KOPT-K1 (cell line): ENCODE measurements around the gene LRP2.

Experiments used
- H3K27ac ChIP-seq: fragments of 200-600 bp; sonication (generic); 2 replicates; pipeline ENCODE4 v1.5.1; 2016; ENCODE audit warnings: antibody characterized with exemption, mild to moderate bottlenecking, low read depth, low read length; ENCODE audit not compliant: poor library complexity, severe bottlenecking
- H3K36me3 ChIP-seq: fragments of 200-600 bp; sonication (generic); 2 replicates; pipeline ENCODE4 v1.5.1; 2017; ENCODE audit warnings: antibody characterized with exemption, mild to moderate bottlenecking, low read length, moderate library complexity; ENCODE audit not compliant: insufficient read depth
- H3K9me3 ChIP-seq: fragments of 200-600 bp; sonication (generic); 2 replicates; pipeline ENCODE4 v1.5.1; 2017; ENCODE audit warnings: antibody characterized with exemption, low read length, mild to moderate bottlenecking; ENCODE audit not compliant: insufficient read depth, poor library complexity, severe bottlenecking

Gene LRP2

DNA sequence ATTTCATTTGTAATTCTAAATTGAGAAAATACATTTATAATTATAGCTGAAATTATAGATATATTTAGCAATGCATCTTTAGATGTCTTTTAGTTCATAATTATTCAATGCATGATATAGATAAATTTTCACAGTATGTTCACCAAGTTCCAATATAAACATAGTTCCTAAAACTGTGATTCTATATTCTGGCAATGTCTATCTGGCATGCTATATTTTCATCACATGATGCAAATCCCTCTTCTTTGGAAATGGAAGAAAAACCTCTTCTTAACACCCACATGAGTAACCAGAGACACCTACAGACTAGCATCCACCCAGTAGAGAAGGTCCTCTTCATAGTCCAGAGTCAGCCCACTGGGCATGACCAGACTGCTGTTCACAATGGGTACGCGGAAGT lies 157.2 kb downstream of the LRP2 start:
- no peaks in the 10 kb centered on the region for H3K9me3 ChIP-seq
- H3K27ac ChIP-seq, result no peak overlapping the region
- no peaks in the 10 kb centered on the region for H3K36me3 ChIP-seq

DNA sequence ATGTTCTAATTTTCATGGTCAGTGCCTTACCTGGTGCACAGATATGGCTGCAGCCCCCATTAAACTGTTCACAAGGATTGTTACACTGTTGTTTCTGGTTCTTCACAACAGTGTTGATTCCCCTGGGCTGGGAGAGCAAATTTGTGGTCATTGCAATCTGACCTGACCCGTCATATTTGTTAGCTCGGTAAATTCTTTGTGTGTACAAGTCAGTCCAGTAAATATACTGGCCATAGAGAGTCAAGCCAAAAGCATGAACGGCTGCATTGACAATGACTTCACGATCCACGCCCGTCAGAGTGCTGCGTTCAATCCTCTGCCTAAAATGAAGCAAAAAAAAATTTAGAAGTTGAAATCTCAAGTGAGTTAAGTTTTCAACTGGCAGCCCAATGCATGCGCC lies 158.4 kb downstream of the LRP2 start:
- no peaks in the 10 kb centered on the region for H3K36me3 ChIP-seq
- no peak overlapping the region for H3K27ac ChIP-seq
- H3K9me3 ChIP-seq, result no peaks in the 10 kb centered on the region

DNA sequence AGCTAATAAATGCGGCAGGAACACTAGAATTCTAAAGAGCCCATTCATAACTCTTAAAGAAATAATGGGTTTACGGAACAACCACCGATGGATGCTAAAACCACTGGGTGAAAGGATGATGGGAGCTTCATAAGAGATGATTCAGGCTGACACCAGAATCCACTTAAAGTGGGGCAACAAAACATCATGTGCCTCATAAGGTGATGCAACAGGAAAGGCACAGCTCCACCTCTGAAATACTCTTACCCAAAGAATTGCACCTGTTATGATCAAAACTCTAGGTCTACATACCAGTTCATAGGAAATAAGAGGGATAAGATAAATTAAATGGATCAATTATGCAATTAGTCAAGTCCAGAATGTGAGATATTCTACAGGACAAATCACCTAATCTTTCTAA lies 161.6 kb downstream of the LRP2 start:
- Histone ChIP-seq H3K9me3 (no peaks in the 10 kb centered on the region), H3K27ac (no peak overlapping the region), H3K36me3 (no peaks in the 10 kb centered on the region)

DNA sequence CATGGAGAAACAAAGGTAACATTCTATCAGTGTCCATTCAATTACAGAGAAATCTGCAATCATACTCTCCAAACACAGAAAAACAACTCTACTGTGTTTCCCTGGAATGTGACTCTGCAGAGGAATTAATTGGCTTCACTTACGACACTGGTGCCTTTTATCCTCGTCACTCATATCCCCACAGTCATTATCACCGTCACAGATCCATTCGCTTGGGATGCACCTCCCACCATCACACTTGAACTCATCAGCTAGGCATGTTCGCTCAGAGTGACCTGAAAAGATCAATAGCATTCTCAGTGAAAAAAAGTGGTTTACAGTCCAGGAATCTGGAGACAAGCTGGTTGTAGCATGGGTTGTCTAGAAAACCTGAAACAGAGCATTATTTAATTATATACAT lies 168.7 kb downstream of the LRP2 start:
- no peak overlapping the region for H3K27ac ChIP-seq
- H3K9me3 ChIP-seq, result no peaks in the 10 kb centered on the region
- no peaks in the 10 kb centered on the region for H3K36me3 ChIP-seq

DNA sequence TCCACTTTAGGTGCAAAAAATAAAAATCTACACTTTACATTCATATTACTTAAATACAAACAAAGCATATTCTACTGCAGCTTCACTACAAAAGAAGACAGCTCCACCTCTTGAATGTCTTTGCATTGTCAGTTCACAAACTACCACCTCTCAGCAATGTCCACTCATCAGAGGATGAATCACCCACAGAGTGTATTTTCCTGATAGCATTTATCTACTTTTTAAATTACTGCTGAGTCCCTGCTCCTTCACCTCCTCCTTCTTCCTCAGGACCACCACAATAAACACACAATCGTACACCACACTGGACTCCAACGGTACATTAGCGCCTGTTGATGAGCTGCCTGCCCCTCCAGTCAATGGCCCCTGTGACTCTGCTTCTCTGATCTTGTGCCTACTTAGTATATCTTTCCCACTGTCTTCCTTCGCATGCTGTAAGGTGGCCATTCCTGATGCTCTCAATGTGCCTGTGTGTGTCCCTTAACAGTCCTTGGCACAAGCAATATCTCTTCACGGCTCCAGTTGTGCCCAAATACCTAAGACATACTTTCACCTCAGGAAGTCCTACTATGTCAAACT lies 172.0 kb downstream of the LRP2 start:
- H3K27ac ChIP-seq, result no peak overlapping the region

DNA sequence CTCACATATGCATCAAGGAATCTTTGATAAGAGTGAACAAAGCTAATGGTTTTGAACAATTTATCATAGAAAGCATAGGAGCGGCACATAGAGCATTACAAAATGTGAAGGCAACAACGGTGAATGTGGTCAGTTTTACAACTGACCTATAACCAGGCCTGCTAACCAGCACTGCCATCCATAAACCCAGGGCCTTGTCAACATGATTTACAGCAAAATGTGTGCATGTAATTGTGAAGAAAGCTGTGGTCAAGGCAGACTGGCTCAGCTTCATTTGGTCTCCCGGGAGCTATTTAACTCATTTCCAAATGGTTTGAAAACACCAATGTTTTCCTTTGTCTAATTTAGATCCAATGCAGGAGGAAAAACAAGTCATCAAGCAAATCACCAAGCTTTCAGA lies 173.2 kb downstream of the LRP2 start:
- Histone ChIP-seq H3K36me3 (no peaks in the 10 kb centered on the region), H3K27ac (no peak overlapping the region), H3K9me3 (no peaks in the 10 kb centered on the region)

More for the DNA sequence above, 172.0 kb downstream of the LRP2 start:
- Histone ChIP-seq H3K36me3 (no peaks in the 10 kb centered on the region), H3K9me3 (no peaks in the 10 kb centered on the region)

DNA sequence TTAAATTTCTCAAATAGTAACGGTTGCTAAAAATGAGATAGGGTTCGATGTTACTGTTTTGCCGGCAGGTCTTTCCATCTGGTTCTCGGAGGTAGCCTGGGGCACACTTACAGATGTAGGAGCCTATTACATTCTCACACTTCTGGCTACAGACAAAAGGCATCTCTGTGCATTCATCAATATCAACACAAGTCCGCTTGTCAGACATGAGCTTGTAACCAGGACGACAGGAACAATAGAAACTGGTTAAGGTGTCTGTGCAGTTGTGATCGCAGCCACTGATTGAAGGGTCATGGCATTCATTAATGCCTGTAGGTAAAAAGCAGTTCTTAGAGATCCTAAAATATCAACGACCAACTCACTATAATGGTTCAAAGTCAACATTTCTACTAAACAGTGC lies 176.6 kb downstream of the LRP2 start:
- Histone ChIP-seq H3K27ac (no peak overlapping the region), H3K36me3 (no peaks in the 10 kb centered on the region), H3K9me3 (no peaks in the 10 kb centered on the region)

DNA sequence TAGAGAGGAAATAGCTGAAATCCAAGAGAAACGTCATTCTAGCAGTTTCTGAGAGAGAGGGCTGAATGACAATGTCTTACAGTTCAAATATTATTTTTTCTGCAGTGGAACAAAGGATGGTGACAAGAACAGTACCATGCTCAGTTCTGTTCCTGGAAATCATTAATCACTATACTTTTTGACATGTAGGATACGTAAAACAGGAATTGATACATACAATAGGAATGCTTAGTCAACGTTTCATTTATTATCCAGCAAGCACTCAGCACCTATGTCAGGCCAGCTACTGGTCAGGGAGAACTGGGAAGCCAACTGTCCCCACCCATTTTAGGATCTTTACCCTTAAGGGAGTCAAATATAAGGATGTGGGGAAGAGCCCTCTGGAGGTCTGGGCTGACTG lies 178.3 kb downstream of the LRP2 start:
- Histone ChIP-seq H3K27ac (no peak overlapping the region), H3K9me3 (no peaks in the 10 kb centered on the region), H3K36me3 (no peaks in the 10 kb centered on the region)

DNA sequence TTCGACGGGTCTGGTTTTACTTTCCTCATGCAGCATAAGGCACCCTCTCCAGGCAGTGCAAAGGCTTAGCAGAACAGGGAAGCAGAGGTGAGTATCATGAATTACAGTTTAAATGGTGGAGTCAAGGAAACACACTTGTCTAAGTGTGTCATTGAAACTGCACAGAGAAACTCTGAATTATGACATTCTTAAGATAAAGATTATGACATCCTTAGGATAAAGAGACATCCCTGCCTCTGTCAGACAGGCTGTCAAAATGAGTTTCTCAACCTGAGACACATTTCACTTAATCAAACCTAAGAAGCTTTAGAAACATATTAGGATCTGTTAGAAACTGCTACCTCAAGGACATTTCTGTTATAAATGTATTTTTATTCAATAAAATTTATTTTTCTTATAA lies 179.8 kb downstream of the LRP2 start:
- H3K36me3 ChIP-seq, result no peaks in the 10 kb centered on the region
- H3K27ac ChIP-seq, result no peak overlapping the region
- no peaks in the 10 kb centered on the region for H3K9me3 ChIP-seq

DNA sequence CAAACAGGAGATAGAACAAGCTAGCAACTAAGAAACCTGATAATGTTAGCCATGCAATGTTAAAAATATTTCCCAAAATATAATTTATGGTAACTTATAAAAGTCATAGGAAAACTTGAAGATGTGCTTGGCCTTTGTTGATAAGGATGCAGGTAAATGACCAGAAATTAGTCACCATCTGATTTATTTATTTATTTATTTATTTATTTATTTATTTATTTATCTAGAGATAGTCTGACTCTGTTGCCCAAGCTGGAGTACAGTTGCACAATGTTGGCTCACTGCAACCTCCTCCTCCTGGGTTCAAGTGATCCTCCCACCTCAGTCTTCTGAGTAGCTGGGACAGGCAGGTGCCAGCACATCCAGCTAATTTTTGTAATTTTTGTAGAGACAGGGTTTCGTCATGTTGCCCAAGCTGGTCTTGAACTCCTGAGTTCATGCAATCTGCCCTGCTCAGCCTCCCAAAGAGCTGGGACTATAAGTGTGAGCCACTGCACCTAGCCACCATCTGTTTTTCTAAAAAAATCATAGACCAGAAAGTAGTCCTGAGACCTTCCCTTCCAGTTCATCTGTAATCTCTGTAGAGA lies 183.4 kb downstream of the LRP2 start:
- Histone ChIP-seq H3K36me3 (no peaks in the 10 kb centered on the region), H3K27ac (no peak overlapping the region), H3K9me3 (no peaks in the 10 kb centered on the region)

DNA sequence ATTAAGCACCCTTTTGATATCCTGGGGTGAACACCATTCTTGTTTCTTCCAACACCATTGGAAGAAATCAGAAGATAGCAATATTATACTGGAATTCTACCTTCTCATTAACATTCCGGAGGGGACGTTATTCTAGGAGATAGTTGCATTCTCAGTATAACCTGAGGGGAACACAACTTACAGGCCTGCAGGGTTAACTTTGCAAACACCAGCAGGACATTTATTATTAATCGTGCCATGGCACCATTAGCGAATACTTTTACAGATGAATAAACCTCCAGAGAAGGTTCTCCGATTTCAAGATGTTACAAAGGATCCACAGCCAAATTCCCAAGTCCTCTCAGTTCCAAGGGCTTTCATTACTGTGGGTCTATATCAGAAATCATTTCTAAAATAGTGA lies 184.0 kb downstream of the LRP2 start:
- Histone ChIP-seq H3K36me3 (no peaks in the 10 kb centered on the region), H3K27ac (no peak overlapping the region)

DNA sequence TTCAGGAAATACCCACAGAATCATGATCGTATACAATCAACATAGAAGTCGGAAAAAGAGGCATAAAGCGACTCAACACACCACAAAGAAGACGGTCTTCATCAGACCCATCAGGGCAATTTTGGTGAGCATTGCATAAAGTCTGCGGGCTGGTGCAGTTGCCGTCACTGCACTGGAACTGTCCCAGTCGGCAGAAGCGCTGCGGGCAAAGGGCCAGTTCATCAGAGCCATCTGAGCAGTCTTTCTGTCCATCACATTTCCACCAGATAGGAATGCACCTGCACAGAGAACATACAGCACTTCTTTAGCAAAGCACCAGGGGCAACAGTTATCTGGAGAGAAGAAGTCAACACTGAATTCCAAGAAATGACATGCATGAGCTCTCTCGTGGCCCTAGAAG lies 187.2 kb downstream of the LRP2 start:
- Histone ChIP-seq H3K9me3 (no peaks in the 10 kb centered on the region), H3K27ac (no peak overlapping the region), H3K36me3 (no peaks in the 10 kb centered on the region)

More for the DNA sequence above, 184.0 kb downstream of the LRP2 start:
- H3K9me3 ChIP-seq, result no peaks in the 10 kb centered on the region

DNA sequence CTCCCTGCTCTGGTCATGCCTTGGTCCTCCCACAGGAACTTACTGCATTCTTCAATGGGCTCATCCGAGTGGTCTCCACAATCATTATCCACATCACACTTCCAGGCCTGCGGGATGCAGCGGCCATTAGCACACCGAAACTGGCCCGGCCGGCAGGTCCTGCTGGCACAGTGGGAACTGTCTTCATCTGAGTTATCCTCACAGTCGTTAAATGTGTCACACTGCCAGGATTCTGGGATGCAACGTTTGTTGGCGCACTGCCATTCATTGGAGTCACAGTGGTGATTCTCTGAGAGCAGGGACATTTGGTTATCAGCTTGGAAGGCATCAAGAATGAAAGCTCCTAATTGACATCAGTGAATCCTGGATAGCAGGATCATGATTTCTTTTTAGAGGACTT lies 188.5 kb downstream of the LRP2 start:
- Histone ChIP-seq H3K36me3 (no peaks in the 10 kb centered on the region), H3K9me3 (no peaks in the 10 kb centered on the region), H3K27ac (no peak overlapping the region)

DNA sequence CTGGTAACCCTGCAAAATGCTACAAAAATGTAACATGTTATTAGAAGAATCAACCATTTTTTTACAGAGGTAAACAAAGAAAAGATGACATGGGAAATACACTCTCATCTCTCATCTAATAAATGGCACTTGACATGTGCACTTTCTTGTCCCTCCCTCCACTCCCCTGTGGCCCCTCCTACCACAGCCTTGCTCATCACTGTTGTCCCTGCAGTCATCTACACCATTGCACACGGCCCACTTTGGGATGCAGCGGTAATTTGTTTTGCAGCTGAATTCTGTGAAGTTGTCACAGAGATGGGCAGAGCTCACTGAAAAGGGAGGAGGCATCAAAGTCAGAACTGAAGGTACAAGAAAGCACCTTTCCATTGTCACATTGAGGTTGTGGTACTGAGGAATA lies 189.4 kb downstream of the LRP2 start:
- Histone ChIP-seq H3K36me3 (no peaks in the 10 kb centered on the region), H3K27ac (no peak overlapping the region), H3K9me3 (no peaks in the 10 kb centered on the region)

DNA sequence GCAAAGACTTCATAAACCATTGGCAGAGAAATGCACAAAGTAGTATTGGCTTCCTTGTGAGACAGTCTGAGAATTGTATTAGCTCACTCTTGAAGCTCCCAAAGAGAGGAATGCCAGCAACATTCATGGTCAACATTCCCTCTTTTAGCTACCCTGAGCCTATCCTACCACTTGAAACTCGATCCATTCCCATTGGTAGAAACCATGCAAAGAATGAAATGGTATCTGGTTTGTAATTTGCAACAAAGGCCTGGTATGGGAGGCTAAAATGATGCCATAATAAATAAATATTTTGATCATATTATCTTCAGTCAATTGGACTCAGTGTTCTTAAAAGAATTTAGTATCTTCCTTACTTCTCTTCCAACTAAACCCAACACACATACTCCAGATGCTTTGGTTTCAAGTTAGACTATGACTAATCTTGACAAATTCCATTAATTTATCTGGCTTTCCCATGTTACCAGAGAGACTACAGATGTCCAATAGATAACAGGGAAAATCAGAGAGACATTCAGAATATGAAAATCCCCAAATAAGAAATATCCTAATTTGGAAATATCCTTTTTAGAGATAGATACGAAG lies 190.1 kb downstream of the LRP2 start:
- H3K36me3 ChIP-seq, result no peaks in the 10 kb centered on the region
- H3K9me3 ChIP-seq, result no peaks in the 10 kb centered on the region
- no peak overlapping the region for H3K27ac ChIP-seq

DNA sequence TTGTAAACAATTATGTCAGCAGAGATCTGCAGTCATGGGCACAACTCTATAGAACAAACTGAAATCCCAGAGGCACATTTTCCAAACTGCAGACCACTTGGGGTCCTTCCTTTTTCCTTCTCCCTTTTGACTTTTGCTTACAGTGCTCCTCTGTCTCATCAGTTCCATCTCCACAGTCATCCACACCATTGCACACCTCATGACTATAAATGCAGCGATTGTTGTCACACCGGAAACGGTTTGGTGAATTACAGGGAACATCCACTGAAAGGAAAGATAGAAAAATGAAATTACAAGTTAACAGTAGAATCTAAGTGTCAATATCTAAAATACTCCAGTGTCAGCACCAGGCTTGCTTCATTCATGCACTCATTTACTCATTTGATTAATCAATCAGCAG lies 196.5 kb downstream of the LRP2 start:
- Histone ChIP-seq H3K27ac (no peak overlapping the region), H3K36me3 (no peaks in the 10 kb centered on the region), H3K9me3 (no peaks in the 10 kb centered on the region)
